Activated B cell treated with CpG ODN at 0.5 μM for 24 hours (primary cell): ENCODE data around the gene RPL10A. TPM values are rescaled to one million over a fixed set of nuclear protein-coding genes. Genes with fewer than 3 reads are reported as not detected.
"Not testable (repeated sequence)": the region's sequence is repeated elsewhere in the genome, so short reads cannot be mapped to it uniquely, and the experiment has no call there.

Source experiments
- ATAC-seq: fragments of 200-7000 bp; cut with Tn5 transposase; one replicate; pipeline ENCODE4 v1.10.0; 2021; ENCODE audit warnings: low read depth, mild to moderate bottlenecking, moderate library complexity
- CTCF ChIA-PET: fragments of 350-600 bp; sonication (Branson Sonifier 250); formaldehyde crosslinking; loops from one replicate; lab custom pipeline; 2021; ENCODE audit warnings: antibody characterized with exemption; lab: Charles Lee
- POLR2A ChIA-PET: fragments of 350-600 bp; sonication (Branson Sonifier 250); formaldehyde crosslinking; loops from one replicate; lab custom pipeline; 2021; ENCODE audit warnings: antibody characterized with exemption; lab: Charles Lee
- DNase-seq: peaks from one replicate; pipeline ENCODE4 v3.0.0; 2022
- H3K27ac Mint-ChIP-seq: one replicate; pipeline ENCODE4 v1.8.0; 2020; ENCODE audit warnings: mixed read lengths
- H3K27me3 Mint-ChIP-seq: one replicate; pipeline ENCODE4 v1.8.0; 2021; ENCODE audit warnings: mixed read lengths
- H3K36me3 Mint-ChIP-seq: one replicate; pipeline ENCODE4 v1.8.0; 2021; ENCODE audit warnings: low read depth, mixed read lengths
- H3K4me1 Mint-ChIP-seq: one replicate; pipeline ENCODE4 v1.8.0; 2021; ENCODE audit warnings: mixed read lengths
- H3K4me3 Mint-ChIP-seq: one replicate; pipeline ENCODE4 v1.8.0; 2020; ENCODE audit warnings: mild to moderate bottlenecking, mixed read lengths
- H3K9me3 Mint-ChIP-seq: one replicate; pipeline ENCODE4 v1.8.0; 2020; ENCODE audit warnings: mixed read lengths
- CTCF ChIP-seq: fragments of 200-600 bp; IDR thresholded peaks from one replicate; pipeline ENCODE4 v1.8.0; 2022; ENCODE audit warnings: antibody characterized with exemption, mild to moderate bottlenecking
- intact Hi-C: fragments of 100-400 bp; cut with micrococcal nuclease; formaldehyde crosslinking; loops from one replicate; pipeline ENCODE4 v1.15.1; 2024
- total RNA-seq: library from RNA; stranded (reverse); gene quantifications from 2 replicates; pipeline ENCODE4 v1.2.3, GENCODE V29; 2022

Gene RPL10A
- total RNA-seq, 1 donor from 2014 or later = 2,485 TPM

- intact Hi-C loops = no loop called here
- Mint-ChIP-seq H3K27me3 (peaks cover 36% of the 10 kb centered on the region), H3K4me1 (peaks cover 3% of the 10 kb centered on the region), H3K9me3 (no peaks in the 10 kb centered on the region), H3K27ac (no peak overlapping the region), H3K4me3 (no peak overlapping the region), H3K36me3 (no peaks in the 10 kb centered on the region)
- CTCF ChIA-PET = no interaction called here
- DNase-seq (no peak), ATAC-seq (no peak)
- POLR2A ChIA-PET = no interaction called here
- TF ChIP-seq CTCF = no peak
Measured at GRCh38 chr6:35511562-35511941, 43.4 kb downstream of the RPL10A start.

- Mint-ChIP-seq H3K4me1 (peaks cover 3% of the 10 kb centered on the region), H3K9me3 (no peaks in the 10 kb centered on the region), H3K27ac (no peak overlapping the region), H3K27me3 (peaks cover 36% of the 10 kb centered on the region), H3K4me3 (no peak overlapping the region), H3K36me3 (no peaks in the 10 kb centered on the region)
- ChIA-PET CTCF (no interaction called here), POLR2A (no interaction called here)
- ATAC-seq (no peak), DNase-seq (no peak)
- intact Hi-C loops = no loop called here
- no peak for TF ChIP-seq CTCF
Measured at GRCh38 chr6:35512006-35512405, 43.8 kb downstream of the RPL10A start.

GRCh38 chr6:35512740-35513139, 44.5 kb downstream of the RPL10A start, which contains the start of gene TULP1:
Gene TULP1 (minus strand): TSS chr6:35512896. CDS start chr6:35512858, 38 bp downstream.
- intact Hi-C loops = no loop called here
- DNase-seq (no peak), ATAC-seq (no peak)
- CTCF ChIA-PET = no interaction called here
- Mint-ChIP-seq H3K4me1 (peaks cover 3% of the 10 kb centered on the region), H3K27ac (no peak within 1 kb of the TSS), H3K4me3 (no peak within 1 kb of the TSS), H3K27me3 (peaks cover 36% of the 10 kb centered on the region), H3K9me3 (no peaks in the 10 kb centered on the region), H3K36me3 (no peaks in the 10 kb centered on the region)
- POLR2A ChIA-PET = no interaction called here
- no peak for TF ChIP-seq CTCF

- no peak for ATAC-seq
- intact Hi-C loops = no loop called here
- peaks cover 29% of the 10 kb centered on the region for H3K27me3 Mint-ChIP-seq
- ChIA-PET POLR2A (no interaction called here), CTCF (no interaction called here)
- TF ChIP-seq CTCF = no peak
- no peaks in the 10 kb centered on the region for H3K36me3 Mint-ChIP-seq
- DNase-seq = no peak
- no peaks in the 10 kb centered on the region for H3K4me1 Mint-ChIP-seq
- no peak overlapping the region for H3K27ac Mint-ChIP-seq
- H3K4me3 Mint-ChIP-seq = no peak overlapping the region
- no peaks in the 10 kb centered on the region for H3K9me3 Mint-ChIP-seq
Measured at GRCh38 chr6:35514587-35514986, 46.4 kb downstream of the RPL10A start.

- H3K4me3 Mint-ChIP-seq, ATAC-seq, POLR2A ChIA-PET, H3K36me3 Mint-ChIP-seq, CTCF ChIA-PET, DNase-seq, H3K27ac Mint-ChIP-seq, H3K4me1 Mint-ChIP-seq, intact Hi-C loops, H3K9me3 Mint-ChIP-seq: not testable (repeated sequence)
- peaks cover 19% of the 10 kb centered on the region for H3K27me3 Mint-ChIP-seq
Measured at GRCh38 chr6:35515939-35516338, 47.7 kb downstream of the RPL10A start.

GRCh38 chr6:35516712-35517111, 48.5 kb downstream of the RPL10A start:
- intact Hi-C loops = no loop called here
- no peak for TF ChIP-seq CTCF

GRCh38 chr6:35517978-35518377, 49.8 kb downstream of the RPL10A start:
- CTCF ChIA-PET, H3K27ac Mint-ChIP-seq, H3K4me1 Mint-ChIP-seq, H3K9me3 Mint-ChIP-seq, ATAC-seq, POLR2A ChIA-PET, H3K4me3 Mint-ChIP-seq, H3K36me3 Mint-ChIP-seq, H3K27me3 Mint-ChIP-seq, intact Hi-C loops, DNase-seq: not testable (repeated sequence)

More at GRCh38 chr6:35516712-35517111, 48.5 kb downstream of the RPL10A start:
- ATAC-seq (no peak), DNase-seq (no peak)
- no peak overlapping the region for H3K27ac Mint-ChIP-seq
- H3K4me1 Mint-ChIP-seq = no peaks in the 10 kb centered on the region
- no peaks in the 10 kb centered on the region for H3K36me3 Mint-ChIP-seq
- peaks cover 15% of the 10 kb centered on the region for H3K27me3 Mint-ChIP-seq
- no peak overlapping the region for H3K4me3 Mint-ChIP-seq
- no peaks in the 10 kb centered on the region for H3K9me3 Mint-ChIP-seq
- CTCF ChIA-PET = interaction anchor here (0.8 kb wide), 1 partner anchor 67 kb away, joined by 3 read pairs; no protein-coding TSS in a partner anchor
- POLR2A ChIA-PET = interaction anchor here (0.7 kb wide), 1 partner anchor 20 kb away, joined by 5 read pairs; no protein-coding TSS in a partner anchor
